ENCODE measurements around the gene STK10. TPM values are rescaled to one million over a fixed set of nuclear protein-coding genes. Genes with fewer than 3 reads are reported as not detected.

STK10 gene
- total RNA-seq, 2 donors from 2014 or later = 14.3 to 17.9 TPM

GRCh38 chr5:172235132-172235780 is 47.2 kb upstream of the STK10 start:
- no peak overlapping the region for H3K9ac ChIP-seq (ENCODE audit: extremely low read depth, low read length, poor library complexity, severe bottlenecking)
- peaks cover 8% of the 10 kb centered on the region for H3K4me1 Mint-ChIP-seq
- H3K4me3 Mint-ChIP-seq = no peak overlapping the region
- no peak for DNase-seq
- peaks cover 36% of the 10 kb centered on the region for H3K36me3 Mint-ChIP-seq (ENCODE audit: low read depth)
- H3K4me1 ChIP-seq (ENCODE audit: control insufficient read depth, insufficient read depth, low read length) = peaks cover 4% of the 10 kb centered on the region
- H3K27me3 Mint-ChIP-seq (ENCODE audit: insufficient read depth) = no peaks in the 10 kb centered on the region
- peaks cover 41% of the 10 kb centered on the region for H3K36me3 ChIP-seq (ENCODE audit: control insufficient read depth, insufficient read depth, low read length)
- no peaks in the 10 kb centered on the region for H3K9me3 ChIP-seq (ENCODE audit: control insufficient read depth, low read length)
- H3K4me3 ChIP-seq (ENCODE audit: low read length) = no peak overlapping the region
- TF ChIP-seq CTCF (conservative IDR thresholded peaks at IDR 0.05) = no peak
- no peak overlapping the region for H3K27ac ChIP-seq (ENCODE audit: low read depth, low read length)
- 67% methylated on average over 3 of the region's 4 CpGs for WGBS, 2 experiments (ENCODE audit: insufficient coverage in 1 of 2, insufficient read length in 1 of 2)
- no peaks in the 10 kb centered on the region for H3K9me3 Mint-ChIP-seq
- H3K27ac Mint-ChIP-seq = no peak overlapping the region
- H3K27me3 ChIP-seq (ENCODE audit: control insufficient read depth, insufficient read depth, low read length, poor library complexity, severe bottlenecking) = no peaks in the 10 kb centered on the region

GRCh38 chr5:172234031-172234430 is 46.0 kb upstream of the STK10 start:
- H3K9me3 Mint-ChIP-seq = no peaks in the 10 kb centered on the region
- no peaks in the 10 kb centered on the region for H3K27me3 Mint-ChIP-seq (ENCODE audit: insufficient read depth)
- TF ChIP-seq CTCF (conservative IDR thresholded peaks at IDR 0.05) = no peak
- Histone ChIP-seq H3K27me3 (ENCODE audit: control insufficient read depth, insufficient read depth, low read length, poor library complexity, severe bottlenecking) (no peaks in the 10 kb centered on the region), H3K27ac (ENCODE audit: low read depth, low read length) (no peak overlapping the region), H3K4me3 (ENCODE audit: low read length) (no peak overlapping the region), H3K9me3 (ENCODE audit: control insufficient read depth, low read length) (no peaks in the 10 kb centered on the region), H3K9ac (ENCODE audit: extremely low read depth, low read length, poor library complexity, severe bottlenecking) (no peak overlapping the region), H3K36me3 (ENCODE audit: control insufficient read depth, insufficient read depth, low read length) (peaks cover 50% of the 10 kb centered on the region), H3K4me1 (ENCODE audit: control insufficient read depth, insufficient read depth, low read length) (peaks cover 4% of the 10 kb centered on the region)
- no peak for DNase-seq
- peaks cover 8% of the 10 kb centered on the region for H3K4me1 Mint-ChIP-seq
- H3K27ac Mint-ChIP-seq = no peak overlapping the region
- peaks cover 45% of the 10 kb centered on the region for H3K36me3 Mint-ChIP-seq (ENCODE audit: low read depth)
- no peak overlapping the region for H3K4me3 Mint-ChIP-seq
- WGBS, 2 experiments (ENCODE audit: insufficient coverage in 1 of 2, insufficient read length in 1 of 2) = 82 to 86% methylated on average over 3 to 4 of the region's 4 CpGs

- Histone ChIP-seq H3K4me3 (ENCODE audit: low read length) (no peak overlapping the region), H3K9me3 (ENCODE audit: control insufficient read depth, low read length) (no peaks in the 10 kb centered on the region), H3K27me3 (ENCODE audit: control insufficient read depth, insufficient read depth, low read length, poor library complexity, severe bottlenecking) (no peaks in the 10 kb centered on the region), H3K36me3 (ENCODE audit: control insufficient read depth, insufficient read depth, low read length) (peaks cover 72% of the 10 kb centered on the region), H3K9ac (ENCODE audit: extremely low read depth, low read length, poor library complexity, severe bottlenecking) (no peak overlapping the region), H3K27ac (ENCODE audit: low read depth, low read length) (no peak overlapping the region), H3K4me1 (ENCODE audit: control insufficient read depth, insufficient read depth, low read length) (no peaks in the 10 kb centered on the region)
- WGBS, 2 experiments (ENCODE audit: insufficient coverage in 1 of 2, insufficient read length in 1 of 2) = no CpG with 5 or more reads among the region's 1 CpG
- H3K9me3 Mint-ChIP-seq = no peaks in the 10 kb centered on the region
- no peak for TF ChIP-seq CTCF (conservative IDR thresholded peaks at IDR 0.05)
- H3K4me1 Mint-ChIP-seq = peaks cover 5% of the 10 kb centered on the region
- no peak overlapping the region for H3K27ac Mint-ChIP-seq
- H3K4me3 Mint-ChIP-seq = no peak overlapping the region
- peaks cover 68% of the 10 kb centered on the region for H3K36me3 Mint-ChIP-seq (ENCODE audit: low read depth)
- H3K27me3 Mint-ChIP-seq (ENCODE audit: insufficient read depth) = no peaks in the 10 kb centered on the region
- DNase-seq = no peak
These were observed 41.9 kb upstream of the STK10 start for GRCh38 chr5:172229904-172230303.
